ENCODE data around the gene UBE2S. TPM values are rescaled to one million over a fixed set of nuclear protein-coding genes. Genes with fewer than 3 reads are reported as not detected.

UBE2S gene
- total RNA-seq, 1 experiment from 2014 or later, result 635 TPM

- no TSS peak for BruUV-seq (replicated peaks)
- H3K27me3 ChIP-seq (ENCODE audit: control insufficient read depth, insufficient read depth, low read length), result no peaks in the 10 kb centered on the region
- peak; percentile 19; the same call in 1 of the 2 replicates for ATAC-seq
- ChIA-PET POLR2A (no interaction called here), CTCF (no interaction called here)
- H3K4me3 ChIP-seq (ENCODE audit: low read depth in 2 of 2, low read length in 2 of 2), result no peak overlapping the region
- no peaks in the 10 kb centered on the region for H3K9me3 ChIP-seq (ENCODE audit: control insufficient read depth, insufficient read depth, low read depth, low read length)
- peaks cover 15% of the 10 kb centered on the region for H3K36me3 ChIP-seq (ENCODE audit: control insufficient read depth, insufficient read depth, low read length)
- DNase-seq (ENCODE audit: low read depth, low spot score), result no peak
- in situ Hi-C loops (cut with HindIII; ENCODE audit: low pct_unique_long_range_greater_than_20kb, low sequenced_read_pairs), result no loop called here
- no peak overlapping the region for H3K27ac ChIP-seq (ENCODE audit: low read length)
- peaks cover 52% of the 10 kb centered on the region for H3K4me1 ChIP-seq (ENCODE audit: control insufficient read depth, insufficient read depth, low read length)
- no peak for TF ChIP-seq SIN3A (IDR thresholded peaks at IDR 0.05; ENCODE audit: borderline replicate concordance, insufficient read depth, low read depth, low read length)
- TF ChIP-seq POLR2AphosphoS5 (IDR thresholded peaks at IDR 0.05; ENCODE audit: low read depth, low read length), result no peak
- no peak for TF ChIP-seq CTCF (IDR thresholded peaks at IDR 0.05)
- TF ChIP-seq TCF7L2 (IDR thresholded peaks at IDR 0.05; ENCODE audit: low read depth, low read length), result no peak
- TF ChIP-seq REST (IDR thresholded peaks at IDR 0.05; ENCODE audit: insufficient read depth in 1 of 2, low read depth in 2 of 2, low read length in 1 of 2), result no peak
- intact Hi-C loops (cut with micrococcal nuclease; ENCODE audit: unreplicated experiment), result no loop called here
Measured at GRCh38 chr19:55391702-55392615, 15.6 kb downstream of the UBE2S start.

- ATAC-seq, result peak; percentile 28
- CTCF ChIA-PET, result no interaction called here
- no peak for DNase-seq (ENCODE audit: low read depth, low spot score)
- POLR2A ChIA-PET, result interaction anchor here (1.6 kb wide), 1 partner anchor 8 kb away, joined by 5 read pairs; no protein-coding TSS in a partner anchor
- in situ Hi-C loops (cut with HindIII; ENCODE audit: low pct_unique_long_range_greater_than_20kb, low sequenced_read_pairs), result no loop called here
- peaks cover 53% of the 10 kb centered on the region for H3K4me1 ChIP-seq (ENCODE audit: control insufficient read depth, insufficient read depth, low read length)
- no peak overlapping the region for H3K27ac ChIP-seq (ENCODE audit: low read length)
- peaks cover 19% of the 10 kb centered on the region for H3K36me3 ChIP-seq (ENCODE audit: control insufficient read depth, insufficient read depth, low read length)
- H3K9me3 ChIP-seq (ENCODE audit: control insufficient read depth, insufficient read depth, low read depth, low read length), result no peaks in the 10 kb centered on the region
- BruUV-seq (replicated peaks), result no TSS peak
- H3K4me3 ChIP-seq (ENCODE audit: low read depth in 2 of 2, low read length in 2 of 2), result no peak overlapping the region
- TF ChIP-seq SIN3A (IDR thresholded peaks at IDR 0.05; ENCODE audit: borderline replicate concordance, insufficient read depth, low read depth, low read length) (no peak), REST (IDR thresholded peaks at IDR 0.05; ENCODE audit: insufficient read depth in 1 of 2, low read depth in 2 of 2, low read length in 1 of 2) (peak in 1 of 2 experiments; percentile 13; a peak in 1 of 4 replicates), CTCF (IDR thresholded peaks at IDR 0.05) (no peak), TCF7L2 (IDR thresholded peaks at IDR 0.05; ENCODE audit: low read depth, low read length) (no peak), POLR2AphosphoS5 (IDR thresholded peaks at IDR 0.05; ENCODE audit: low read depth, low read length) (peak; percentile 80)
- intact Hi-C loops (cut with micrococcal nuclease; ENCODE audit: unreplicated experiment), result no loop called here
- no peaks in the 10 kb centered on the region for H3K27me3 ChIP-seq (ENCODE audit: control insufficient read depth, insufficient read depth, low read length)
Measured at GRCh38 chr19:55391191-55391670, 16.4 kb downstream of the UBE2S start.
